WTC11 (cell line): ENCODE measurements around the gene SCYL1. TPM values are rescaled to one million over a fixed set of nuclear protein-coding genes. Genes with fewer than 3 reads are reported as not detected.

Experiments
- ATAC-seq: fragments of 200-7000 bp; cut with Tn5 transposase; 2 replicates; pipeline ENCODE4 v1.10.0; 2021; ENCODE audit warnings: mild to moderate bottlenecking, moderate library complexity
- CTCF ChIA-PET: fragments of 300-600 bp; sonication (Branson Sonifier 250); formaldehyde crosslinking; loops from one replicate; lab custom pipeline; 2021; ENCODE audit warnings: antibody characterized with exemption; lab: Charles Lee
- POLR2A ChIA-PET: fragments of 350-600 bp; sonication (Branson Sonifier 250); formaldehyde crosslinking; loops from one replicate; lab custom pipeline; 2021; ENCODE audit warnings: antibody characterized with exemption; lab: Charles Lee
- DNase-seq: peaks from one replicate; pipeline ENCODE4 v3.0.0; 2021; ENCODE audit warnings: low spot score
- H3K27ac Mint-ChIP-seq: 2 replicates; pipeline ENCODE4 v1.8.0; 2021; ENCODE audit warnings: mixed read lengths
- H3K27me3 Mint-ChIP-seq: 2 replicates; pipeline ENCODE4 v1.8.0; 2021; ENCODE audit warnings: low read depth, mild to moderate bottlenecking, moderate library complexity, mixed read lengths
- H3K36me3 Mint-ChIP-seq: 2 replicates; pipeline ENCODE4 v1.8.0; 2021; ENCODE audit warnings: mixed read lengths
- H3K4me1 Mint-ChIP-seq: 2 replicates; pipeline ENCODE4 v1.8.0; 2022; ENCODE audit warnings: mixed read lengths
- H3K4me3 Mint-ChIP-seq: 2 replicates; pipeline ENCODE4 v1.8.0; 2021; ENCODE audit warnings: mild to moderate bottlenecking, moderate library complexity, mixed read lengths
- H3K9me3 Mint-ChIP-seq: 2 replicates; pipeline ENCODE4 v1.8.0; 2021; ENCODE audit warnings: mixed read lengths
- ARID4B ChIP-seq: sonication (generic); formaldehyde crosslinking; IDR thresholded peaks from 2 replicates; pipeline ENCODE4 v1.8.0; 2023; ENCODE audit warnings: missing genetic modification reagents, mild to moderate bottlenecking, borderline replicate concordance
- CDX4 ChIP-seq: fragments of 250-450 bp; sonication (Bioruptor Pico); IDR thresholded peaks from 2 replicates; pipeline ENCODE4 v1.9.0; 2021; ENCODE audit warnings: moderate library complexity, mild to moderate bottlenecking, inconsistent platforms, borderline replicate concordance
- ETV6 ChIP-seq: sonication (generic); formaldehyde crosslinking; IDR thresholded peaks from 2 replicates; pipeline ENCODE4 v1.8.1; 2022; ENCODE audit warnings: mild to moderate bottlenecking, missing genetic modification reagents
- JUN ChIP-seq: sonication (generic); formaldehyde crosslinking; IDR thresholded peaks from 2 replicates; pipeline ENCODE4 v1.8.0; 2023; ENCODE audit warnings: mild to moderate bottlenecking, missing genetic modification reagents
- MLX ChIP-seq: sonication (generic); formaldehyde crosslinking; IDR thresholded peaks from 2 replicates; pipeline ENCODE4 v1.8.1; 2023; ENCODE audit warnings: mild to moderate bottlenecking, missing genetic modification reagents, moderate library complexity
- MYBL2 ChIP-seq: sonication (generic); formaldehyde crosslinking; IDR thresholded peaks from 2 replicates; pipeline ENCODE4 v1.8.1; 2023; ENCODE audit warnings: mild to moderate bottlenecking, moderate library complexity, missing genetic modification reagents
- NFE2L1 ChIP-seq: sonication (generic); formaldehyde crosslinking; IDR thresholded peaks from 2 replicates; pipeline ENCODE4 v1.8.1; 2023; ENCODE audit warnings: missing genetic modification reagents
- OVOL2 ChIP-seq: fragments of 250-450 bp; sonication (Bioruptor Pico); IDR thresholded peaks from 2 replicates; pipeline ENCODE4 v1.9.0; 2021; ENCODE audit warnings: mild to moderate bottlenecking, borderline replicate concordance
- SP1 ChIP-seq: sonication (generic); formaldehyde crosslinking; conservative IDR thresholded peaks from 2 replicates; pipeline ENCODE4 v1.8.1; 2022; ENCODE audit warnings: missing genetic modification reagents
- STAT6 ChIP-seq: sonication (generic); formaldehyde crosslinking; conservative IDR thresholded peaks from 2 replicates; pipeline ENCODE4 v1.8.1; 2023; ENCODE audit warnings: mild to moderate bottlenecking, low read depth, missing genetic modification reagents, moderate library complexity
- TCF7 ChIP-seq: sonication (generic); formaldehyde crosslinking; IDR thresholded peaks from 2 replicates; pipeline ENCODE4 v1.8.0; 2022; ENCODE audit warnings: mild to moderate bottlenecking, low read depth, missing genetic modification reagents, moderate library complexity
- TEAD1 ChIP-seq: sonication (generic); formaldehyde crosslinking; IDR thresholded peaks from 2 replicates; pipeline ENCODE4 v1.8.0; 2022; ENCODE audit warnings: mild to moderate bottlenecking, missing genetic modification reagents
- ZBTB43 ChIP-seq: sonication (generic); formaldehyde crosslinking; IDR thresholded peaks from 2 replicates; pipeline ENCODE4 v1.8.1; 2023; ENCODE audit warnings: mild to moderate bottlenecking, missing genetic modification reagents
- ZNF138 ChIP-seq: sonication (generic); formaldehyde crosslinking; conservative IDR thresholded peaks from 2 replicates; pipeline ENCODE4 v1.8.1; 2022; ENCODE audit warnings: mild to moderate bottlenecking, moderate library complexity, missing genetic modification reagents
- ZNF263 ChIP-seq: sonication (generic); formaldehyde crosslinking; IDR thresholded peaks from 2 replicates; pipeline ENCODE4 v1.8.1; 2022; ENCODE audit warnings: low read depth, mild to moderate bottlenecking, moderate library complexity, missing genetic modification reagents
- total RNA-seq: library from RNA; stranded (reverse); gene quantifications from 3 replicates; pipeline ENCODE4 v1.2.3, GENCODE V29; 2021

SCYL1 gene
- total RNA-seq, 1 experiment from 2014 or later, result 76.8 TPM

- TF ChIP-seq ARID4B (CRISPR knock-in tag), result no peak
- no peak for TF ChIP-seq MLX (CRISPR knock-in tag)
- TF ChIP-seq JUN (CRISPR knock-in tag), result no peak
- 0 out of 2 replicates have a peak, but pooled peaks have one; percentile 12 for TF ChIP-seq TEAD1 (CRISPR knock-in tag)
- TF ChIP-seq STAT6 (CRISPR knock-in tag), result no peak; the same call in 1 of the 2 replicates
- TF ChIP-seq SP1 (CRISPR knock-in tag), result peak; percentile 21; the same call in 1 of the 2 replicates
- TF ChIP-seq ZBTB43 (CRISPR knock-in tag), result 0 out of 2 replicates have a peak, but pooled peaks have one; percentile 32
- 0 out of 2 replicates have a peak, but pooled peaks have one; percentile 81 for TF ChIP-seq ETV6 (CRISPR knock-in tag)
- TF ChIP-seq ZNF263 (CRISPR knock-in tag), result no peak
- no peak for TF ChIP-seq CDX4 (CRISPR knock-in tag)
- peak; percentile 50; the same call in 1 of the 2 replicates for TF ChIP-seq TCF7 (CRISPR knock-in tag)
- peak; percentile 66; the same call in 1 of the 2 replicates for TF ChIP-seq MYBL2
- peak; percentile 38; the same call in 1 of the 2 replicates for TF ChIP-seq NFE2L1 (CRISPR knock-in tag)
- 0 out of 2 replicates have a peak, but pooled peaks have one; percentile 27 for TF ChIP-seq ZNF138 (CRISPR knock-in tag)
- no peak for TF ChIP-seq OVOL2 (CRISPR knock-in tag)
- no peaks in the 10 kb centered on the region; the same call in 1 of the 2 replicates for H3K36me3 Mint-ChIP-seq
- no peaks in the 10 kb centered on the region for H3K9me3 Mint-ChIP-seq
- ATAC-seq (peak; percentile 12), DNase-seq (peak; percentile 64)
- peaks cover 46% of the 10 kb centered on the region for H3K27me3 Mint-ChIP-seq
- CTCF ChIA-PET, result interaction anchor here (0.6 to 10.3 kb wide), 30 partner anchors 8 to 695 kb away, joined by 3 to 271 read pairs (median 4); partner anchors contain the start of genes FAM89B, KCNK7, LTBP3 and PCNX3
- peaks cover 2% of the 10 kb centered on the region for H3K4me1 Mint-ChIP-seq
- H3K4me3 Mint-ChIP-seq, result peak overlapping the region; percentile 67
- POLR2A ChIA-PET, result interaction anchor here (0.5 to 2.1 kb wide), 7 partner anchors 13 to 150 kb away, joined by 3 to 9 read pairs (median 5); partner anchors contain the start of genes FAM89B and ZNRD2
- no peak overlapping the region for H3K27ac Mint-ChIP-seq
Measured at GRCh38 chr11:65538915-65539743, 14.2 kb downstream of the SCYL1 start.
